ENCODE measurements around the gene KIRREL1. TPM values are rescaled to one million over a fixed set of nuclear protein-coding genes. Genes with fewer than 3 reads are reported as not detected.

KIRREL1 gene
- total and polyA plus RNA-seq, 2 of the 8 experiments (the other 6 are each of a cell fraction or from before 2014, with no cell fraction given) = 14.2 to 39.0 TPM

DNA sequence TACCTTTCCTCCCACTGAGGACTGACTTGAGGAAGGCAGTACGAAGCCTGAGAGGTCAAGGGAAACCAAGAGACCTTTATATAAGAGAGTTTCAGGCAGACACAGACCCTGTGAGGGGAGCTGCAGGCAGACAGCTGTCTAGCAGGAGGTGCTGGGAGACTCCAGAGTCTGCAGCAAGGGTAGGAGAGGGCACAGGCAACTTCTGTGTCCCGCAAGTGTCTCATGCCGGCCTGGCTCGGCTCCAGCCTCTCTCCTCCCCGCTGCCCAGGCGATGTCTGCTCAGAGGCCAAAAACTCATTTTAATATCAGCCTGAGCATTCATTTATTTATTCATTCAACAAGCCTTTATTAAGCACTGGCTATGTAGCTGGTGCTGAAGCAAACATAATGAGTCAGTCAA, 83.0 kb downstream of the KIRREL1 start:
- H3K4me1 ChIP-seq (replicated peaks in 1 of 4; ENCODE audit: control insufficient read depth in 3 of 4, insufficient read depth in 4 of 4, low read length in 3 of 4) = peaks cover 0 to 28% (median 19%) of the 10 kb centered on the region in 4 experiments; a peak in 6 of 7 replicates
- ChIA-PET CTCF (ENCODE audit: partially characterized antibody) (interaction anchor here (1.2 to 6.7 kb wide), 16 partner anchors 8 to 113 kb away, joined by 3 to 97 read pairs (median 9); partner anchors contain the start of gene KIRREL1), POLR2A (ENCODE audit: partially characterized antibody) (interaction anchor here (0.9 to 2.6 kb wide), 5 partner anchors 24 to 107 kb away, joined by 3 to 8 read pairs (median 3); no protein-coding TSS in a partner anchor)
- H2BK120ac ChIP-seq (replicated peaks; ENCODE audit: low read depth, low read length) = no peak overlapping the region
- no peaks in the 10 kb centered on the region for H4K20me1 ChIP-seq (replicated peaks in 1 of 2; ENCODE audit: control insufficient read depth in 1 of 2, insufficient read depth in 2 of 2, low read length in 2 of 2)
- H2AFZ ChIP-seq (ENCODE audit: low read length) = no peak overlapping the region
- no peak overlapping the region for H3K56ac ChIP-seq (replicated peaks; ENCODE audit: insufficient read length, low read depth, low read length)
- H2BK5ac ChIP-seq (ENCODE audit: low read depth, low read length) = 0 out of 2 replicates have a peak overlapping the region, but pooled peaks have one; percentile 56
- peak overlapping the region; percentile 48; the same call in 1 of the 2 replicates for H3K18ac ChIP-seq (ENCODE audit: extremely low read depth, low read length)
- no peaks in the 10 kb centered on the region for H3K27me3 ChIP-seq (replicated peaks in 1 of 4; ENCODE audit: control insufficient read depth in 3 of 4, extremely low read depth in 1 of 4, insufficient read depth in 3 of 4, low read length in 3 of 4)
- H3K14ac ChIP-seq (ENCODE audit: insufficient read length) = no peak overlapping the region
- no peak overlapping the region for H3K4me3 ChIP-seq (ENCODE audit: extremely low read depth in 1 of 4, insufficient read depth in 2 of 4, low read depth in 3 of 4, low read length in 4 of 4)
- no peak overlapping the region for H3K23ac ChIP-seq (ENCODE audit: insufficient read length)
- DNase-seq (ENCODE audit: low read depth in 1 of 2, low spot score in 2 of 2) = no peak
- H2BK20ac ChIP-seq (ENCODE audit: low read length) = 0 out of 2 replicates have a peak overlapping the region, but pooled peaks have one; percentile 55
- no peak overlapping the region for H3K27ac ChIP-seq (ENCODE audit: low read depth, low read length)
- H3K36me3 ChIP-seq (ENCODE audit: control insufficient read depth in 2 of 4, insufficient read depth in 4 of 4, low read length in 3 of 4) = peaks cover 0 to 10% (median 0%) of the 10 kb centered on the region in 4 experiments; a peak in 2 of 8 replicates
- H3K23me2 ChIP-seq (ENCODE audit: low read depth, low read length) = no peaks in the 10 kb centered on the region; the same call in 1 of the 2 replicates
- H2BK12ac ChIP-seq (ENCODE audit: low read depth, low read length) = 0 out of 2 replicates have a peak overlapping the region, but pooled peaks have one; percentile 27
- H4K5ac ChIP-seq (ENCODE audit: insufficient read length, low read depth, low read length) = no peak overlapping the region
- H2BK15ac ChIP-seq (ENCODE audit: low read length) = no peak overlapping the region
- peak overlapping the region; percentile 20 for H3K4ac ChIP-seq (replicated peaks; ENCODE audit: insufficient read length, low read depth, low read length)
- no peaks in the 10 kb centered on the region for H3K79me2 ChIP-seq (ENCODE audit: control insufficient read depth in 1 of 2, insufficient read depth in 2 of 2, low read length in 2 of 2)
- H3K79me1 ChIP-seq (ENCODE audit: low read depth, low read length) = peaks cover 4% of the 10 kb centered on the region; the same call in 1 of the 2 replicates
- no peaks in the 10 kb centered on the region for H3K9me3 ChIP-seq (ENCODE audit: insufficient read depth in 2 of 2, low read depth in 1 of 2, low read length in 1 of 2)
- H4K91ac ChIP-seq (replicated peaks; ENCODE audit: insufficient read length, low read length) = peak overlapping the region; percentile 58
- H2AK5ac ChIP-seq (ENCODE audit: low read depth, low read length) = 0 out of 2 replicates have a peak overlapping the region, but pooled peaks have one; percentile 80
- no peak overlapping the region for H3K9ac ChIP-seq (replicated peaks in 1 of 4; ENCODE audit: extremely low read depth in 1 of 4, low read depth in 3 of 4, low read length in 3 of 4)
- TF ChIP-seq POLR2AphosphoS5 (IDR thresholded peaks at IDR 0.05; ENCODE audit: low read depth, low read length) (no peak), GABPA (IDR thresholded peaks at IDR 0.05; ENCODE audit: borderline replicate concordance, insufficient read depth, low read length) (no peak), BCL11A (IDR thresholded peaks at IDR 0.05; ENCODE audit: low read depth in 2 of 2, low read length in 2 of 2) (no peak), SUZ12 (IDR thresholded peaks at IDR 0.05; ENCODE audit: low read length) (no peak)
- H4K8ac ChIP-seq (ENCODE audit: extremely low read depth, insufficient read depth, low read length) = no peak overlapping the region
- no peak for FAIRE-seq
- 84% methylated on average over 6 of the region's 6 CpGs; no CpG with 5 or more reads in 1 of the 2 experiments for WGBS, 2 experiments (ENCODE audit: extremely low coverage in 1 of 2, insufficient coverage in 1 of 2, insufficient read length in 1 of 2, insufficient replicate concordance in 2 of 2, low coverage in 1 of 2, low lambda C conversion rate in 2 of 2, missing lambda C conversion rate in 1 of 2)
- no peak overlapping the region for H3K4me2 ChIP-seq (ENCODE audit: insufficient read depth in 1 of 2, low read depth in 2 of 2, low read length in 2 of 2)
